A673 (cell line): ENCODE measurements around the gene TM4SF5.

ENCODE experiments used
- CTCF ChIP-seq: fragments of 300-800, 200-600 bp; sonication (generic); conservative IDR thresholded peaks from 2 replicates; pipeline ENCODE4 v1.5.1; 2017; ENCODE audit warnings: low read depth, mild to moderate bottlenecking, antibody characterized with exemption, low read length, moderate library complexity, mixed read lengths
- EZH2 ChIP-seq: fragments of 200-600 bp; sonication (generic); IDR thresholded peaks from 2 replicates; pipeline ENCODE4 v1.6.1; 2017; ENCODE audit warnings: borderline replicate concordance, low read depth, mild to moderate bottlenecking, mixed read lengths, antibody characterized with exemption, low read length; ENCODE audit not compliant: poor library complexity, severe bottlenecking

DNA sequence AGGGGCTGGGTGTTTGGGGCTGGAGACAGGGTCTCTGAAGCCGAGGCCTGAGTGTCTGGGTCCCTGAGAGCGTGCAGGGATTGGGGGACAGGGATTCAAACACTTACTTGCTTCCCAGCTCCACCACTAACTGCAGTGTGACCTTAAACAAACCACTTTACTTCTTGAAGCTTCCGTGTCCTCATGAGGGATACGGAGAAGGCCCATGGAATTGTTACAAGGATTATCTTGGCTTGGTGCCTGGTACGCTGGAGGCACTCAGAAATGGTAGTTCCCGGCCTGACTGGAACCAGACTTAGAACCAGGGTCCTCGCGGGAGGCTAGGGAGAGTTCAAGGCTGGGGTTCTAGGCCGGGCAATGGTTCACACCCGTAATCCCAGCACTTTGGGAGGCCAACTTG, 29.1 kb upstream of the TM4SF5 start:
- TF ChIP-seq CTCF (no peak), EZH2 (no peak)
